SK-N-MC (cell line): ENCODE measurements around the gene PLCZ1.

ENCODE experiments used
- DNase-seq: peaks from one replicate; pipeline ENCODE4 v3.0.0-alpha.2; 2011; ENCODE audit warnings: low read depth, low spot score
- H3K27ac ChIP-seq: fragments of 200-600 bp; sonication (generic); 2 replicates; pipeline ENCODE4 v1.5.1; 2016; ENCODE audit warnings: mixed run types
- H3K36me3 ChIP-seq: fragments of 200-600 bp; sonication (generic); 2 replicates; pipeline ENCODE4 v1.6.1; 2017; ENCODE audit warnings: antibody characterized with exemption, low read length, mixed read lengths; ENCODE audit not compliant: insufficient read depth
- H3K4me3 ChIP-seq: fragments of 200-600 bp; sonication (generic); 2 replicates; pipeline ENCODE4 v1.5.1; 2016
- H3K9ac ChIP-seq: fragments of 200-600 bp; sonication (generic); 2 replicates; pipeline ENCODE4 v1.8.0; 2017; ENCODE audit warnings: mixed run types, mixed read lengths; ENCODE audit not compliant: insufficient read length
- H3K9me3 ChIP-seq: fragments of 200-600 bp; sonication (generic); 2 replicates; pipeline ENCODE4 v1.6.1; 2017; ENCODE audit warnings: low read depth, mild to moderate bottlenecking, antibody characterized with exemption, low read length, moderate library complexity, mixed read lengths
- EZH2 ChIP-seq: fragments of 200-600 bp; sonication (generic); IDR thresholded peaks from one replicate; pipeline ENCODE4 v1.6.1; 2017; ENCODE audit warnings: antibody characterized with exemption
- FOXP2 ChIP-seq: optimal IDR thresholded peaks from 2 replicates; pipeline ENCODE3; 2011; ENCODE audit warnings: mild to moderate bottlenecking, moderate library complexity; ENCODE audit not compliant: insufficient read depth; ENCODE audit errors: extremely low read length, control extremely low read depth
- POLR2AphosphoS5 ChIP-seq: IDR thresholded peaks from 2 replicates; pipeline ENCODE4 v1.6.1; 2012; ENCODE audit warnings: mild to moderate bottlenecking, low read depth, low read length, borderline replicate concordance

The PLCZ1 gene

GRCh38 chr12:18752280-18752920 is 14.6 kb upstream of the PLCZ1 start:
- Histone ChIP-seq H3K9ac (no peak overlapping the region), H3K27ac (no peak overlapping the region)
- peak; percentile 5 for DNase-seq

GRCh38 chr12:18751866-18752265 is 14.1 kb upstream of the PLCZ1 start:
- Histone ChIP-seq H3K4me3 (no peak overlapping the region), H3K9me3 (no peaks in the 10 kb centered on the region), H3K27ac (no peak overlapping the region), H3K36me3 (no peaks in the 10 kb centered on the region), H3K9ac (no peak overlapping the region)
- no peak for TF ChIP-seq POLR2AphosphoS5
- TF ChIP-seq FOXP2, result no peak
- TF ChIP-seq EZH2, result no peak
- no peak for DNase-seq

More at GRCh38 chr12:18752280-18752920, 14.6 kb upstream of the PLCZ1 start:
- no peak for TF ChIP-seq FOXP2
- no peak for TF ChIP-seq EZH2
- TF ChIP-seq POLR2AphosphoS5, result no peak
- no peaks in the 10 kb centered on the region for H3K9me3 ChIP-seq
- no peaks in the 10 kb centered on the region for H3K36me3 ChIP-seq
- 0 out of 2 replicates have a peak overlapping the region, but pooled peaks have one; percentile 8 for H3K4me3 ChIP-seq

GRCh38 chr12:18750085-18750484 is 12.3 kb upstream of the PLCZ1 start:
- no peaks in the 10 kb centered on the region for H3K9me3 ChIP-seq
- H3K9ac ChIP-seq, result no peak overlapping the region
- no peak for DNase-seq
- H3K36me3 ChIP-seq, result no peaks in the 10 kb centered on the region
- no peak overlapping the region for H3K27ac ChIP-seq
- TF ChIP-seq EZH2 (no peak), FOXP2 (no peak), POLR2AphosphoS5 (no peak)
- H3K4me3 ChIP-seq, result no peak overlapping the region

- TF ChIP-seq POLR2AphosphoS5, result no peak
- no peak for TF ChIP-seq FOXP2
- no peak for TF ChIP-seq EZH2
- Histone ChIP-seq H3K27ac (no peak overlapping the region), H3K36me3 (no peaks in the 10 kb centered on the region), H3K9ac (no peak overlapping the region), H3K4me3 (no peak overlapping the region), H3K9me3 (no peaks in the 10 kb centered on the region)
- DNase-seq, result no peak
Measured at GRCh38 chr12:18749386-18749957, 11.7 kb upstream of the PLCZ1 start.

- Histone ChIP-seq H3K4me3 (no peak overlapping the region), H3K9ac (no peak overlapping the region), H3K27ac (no peak overlapping the region), H3K36me3 (no peaks in the 10 kb centered on the region), H3K9me3 (no peaks in the 10 kb centered on the region)
- DNase-seq, result no peak
- no peak for TF ChIP-seq POLR2AphosphoS5
- no peak for TF ChIP-seq EZH2
- TF ChIP-seq FOXP2, result no peak
Measured at GRCh38 chr12:18747895-18748294, 10.1 kb upstream of the PLCZ1 start.

GRCh38 chr12:18731156-18731555 is 6.7 kb downstream of the PLCZ1 start:
- Histone ChIP-seq H3K9me3 (no peaks in the 10 kb centered on the region), H3K27ac (no peak overlapping the region), H3K9ac (no peak overlapping the region), H3K36me3 (no peaks in the 10 kb centered on the region), H3K4me3 (no peak overlapping the region)
- TF ChIP-seq POLR2AphosphoS5 (no peak), EZH2 (no peak), FOXP2 (no peak)
- no peak for DNase-seq

GRCh38 chr12:18723752-18724151 is 14.1 kb downstream of the PLCZ1 start:
- H3K27ac ChIP-seq, result no peak overlapping the region
- no peaks in the 10 kb centered on the region for H3K9me3 ChIP-seq
- no peak overlapping the region for H3K4me3 ChIP-seq
- no peak for DNase-seq
- no peak overlapping the region for H3K9ac ChIP-seq
- no peak for TF ChIP-seq POLR2AphosphoS5
- no peak for TF ChIP-seq EZH2
- TF ChIP-seq FOXP2, result no peak
- no peaks in the 10 kb centered on the region for H3K36me3 ChIP-seq

- Histone ChIP-seq H3K9ac (no peak overlapping the region), H3K4me3 (no peak overlapping the region), H3K9me3 (no peaks in the 10 kb centered on the region), H3K27ac (no peak overlapping the region), H3K36me3 (no peaks in the 10 kb centered on the region)
- DNase-seq, result no peak
- TF ChIP-seq POLR2AphosphoS5 (no peak), FOXP2 (no peak), EZH2 (no peak)
Measured at GRCh38 chr12:18721452-18721851, 16.4 kb downstream of the PLCZ1 start.
